ENCODE measurements around the gene AKAP6. TPM values are rescaled to one million over a fixed set of nuclear protein-coding genes. Genes with fewer than 3 reads are reported as not detected.

Gene AKAP6
- total and polyA plus RNA-seq, 2 experiments from 2014 or later = 0.38 to 0.42 TPM

GRCh38 chr14:32296366-32296765 lies 32.7 kb upstream of the AKAP6 start:
- Histone ChIP-seq H3K36me3 (ENCODE audit: insufficient read depth) (no peaks in the 10 kb centered on the region; the same call in 1 of the 2 replicates), H3K9me2 (ENCODE audit: insufficient read depth) (no peaks in the 10 kb centered on the region), H3K4me3 (no peak overlapping the region), H3F3A (replicated peaks; ENCODE audit: low read depth) (no peaks in the 10 kb centered on the region), H3K4me1 (ENCODE audit: insufficient read depth) (no peaks in the 10 kb centered on the region), H4K20me1 (replicated peaks; ENCODE audit: insufficient read depth) (no peaks in the 10 kb centered on the region), H3K4me2 (no peak overlapping the region), H2AFZ (no peak overlapping the region), H3K27ac (ENCODE audit: low read depth) (no peak overlapping the region), H3K27me3 (ENCODE audit: insufficient read depth) (no peaks in the 10 kb centered on the region), H3K79me2 (replicated peaks; ENCODE audit: insufficient read depth) (no peaks in the 10 kb centered on the region)
- ATAC-seq (no peak), DNase-seq (ENCODE audit: low spot score) (no peak)
- peaks cover 6% of the 10 kb centered on the region; the same call in 2 of the 3 replicates for H3K36me3 Mint-ChIP-seq (ENCODE audit: low read depth)
- H3K4me1 Mint-ChIP-seq = no peaks in the 10 kb centered on the region
- no peak overlapping the region for H3K4me3 Mint-ChIP-seq
- TF ChIP-seq NANOG (IDR thresholded peaks at IDR 0.05; ENCODE audit: borderline replicate concordance) (no peak), ZNF331 (CRISPR knock-in tag; IDR thresholded peaks at IDR 0.05; ENCODE audit: low read depth) (no peak), ETS1 (IDR thresholded peaks at IDR 0.05) (no peak), EZH2phosphoT487 (IDR thresholded peaks at IDR 0.05; ENCODE audit: unreplicated experiment) (no peak), EZH2 (IDR thresholded peaks at IDR 0.05; ENCODE audit: low read depth, unreplicated experiment) (no peak), POLR2AphosphoS5 (IDR thresholded peaks at IDR 0.05; ENCODE audit: low read depth) (no peak), CTCF (conservative IDR thresholded peaks at IDR 0.05; ENCODE audit: low read depth in 2 of 2) (no peak)
- H3K27me3 Mint-ChIP-seq (ENCODE audit: insufficient read depth, low read depth, poor library complexity) = peaks cover 2% of the 10 kb centered on the region
- H3K27ac Mint-ChIP-seq = no peak overlapping the region
- H3K9me3 Mint-ChIP-seq = peaks cover 5% of the 10 kb centered on the region

GRCh38 chr14:32298346-32298745 lies 30.8 kb upstream of the AKAP6 start:
- Histone ChIP-seq H3K27ac (ENCODE audit: low read depth) (no peak overlapping the region), H4K20me1 (replicated peaks; ENCODE audit: insufficient read depth) (no peaks in the 10 kb centered on the region), H3K79me2 (replicated peaks; ENCODE audit: insufficient read depth) (no peaks in the 10 kb centered on the region), H3K4me1 (ENCODE audit: insufficient read depth) (no peaks in the 10 kb centered on the region), H2AFZ (no peak overlapping the region), H3K36me3 (ENCODE audit: insufficient read depth) (no peaks in the 10 kb centered on the region), H3F3A (replicated peaks; ENCODE audit: low read depth) (no peaks in the 10 kb centered on the region), H3K4me2 (no peak overlapping the region), H3K9me2 (ENCODE audit: insufficient read depth) (no peaks in the 10 kb centered on the region), H3K27me3 (ENCODE audit: insufficient read depth) (no peaks in the 10 kb centered on the region), H3K4me3 (no peak overlapping the region)
- peak; percentile 67 for ATAC-seq
- H3K36me3 Mint-ChIP-seq (ENCODE audit: low read depth) = no peaks in the 10 kb centered on the region
- no peaks in the 10 kb centered on the region for H3K4me1 Mint-ChIP-seq
- H3K27me3 Mint-ChIP-seq (ENCODE audit: insufficient read depth, low read depth, poor library complexity) = no peaks in the 10 kb centered on the region
- no peak overlapping the region for H3K27ac Mint-ChIP-seq
- DNase-seq (ENCODE audit: low spot score) = peak; percentile 8
- TF ChIP-seq CTCF (conservative IDR thresholded peaks at IDR 0.05; ENCODE audit: low read depth in 2 of 2) (no peak), CREB1 (CRISPR knock-in tag; IDR thresholded peaks at IDR 0.05; ENCODE audit: low read depth) (no peak)
- H3K4me3 Mint-ChIP-seq = no peak overlapping the region
- H3K9me3 Mint-ChIP-seq = no peaks in the 10 kb centered on the region

Measured in GM23338 (cell line).